SK-N-SH (cell line): ENCODE data around the gene DCLK1. TPM values are rescaled to one million over a fixed set of nuclear protein-coding genes. Genes with fewer than 3 reads are reported as not detected.

ENCODE experiments used
- CTCF ChIA-PET: fragments of 300-600, 350-600 bp; formaldehyde crosslinking; extraction: SDS; loops from one replicate; lab custom pipeline; 2021; lab: Yijun Ruan, JAX
- POLR2A ChIA-PET: fragments of 350-600 bp; sonication (Branson Sonifier 250); formaldehyde crosslinking; extraction: SDS; loops from one replicate; lab custom pipeline; 2020; ENCODE audit warnings: antibody characterized with exemption, inconsistent platforms; lab: Yijun Ruan, JAX
- DNase-seq: peaks from one replicate; pipeline ENCODE4 v3.0.0; 2012
- H2AFZ ChIP-seq: fragments of 200-600 bp; sonication (generic); 2 replicates; pipeline ENCODE4 v1.8.1; 2016; ENCODE audit warnings: antibody characterized with exemption, mild to moderate bottlenecking, low read depth
- H3F3A ChIP-seq: fragments of 200-600 bp; sonication (generic); replicated peaks from 2 replicates; pipeline ENCODE3; 2016; ENCODE audit warnings: antibody characterized with exemption, mild to moderate bottlenecking; ENCODE audit not compliant: insufficient read depth
- H3K27ac ChIP-seq, 2 experiments: fragments of 200-500 bp in 1 of 2; fragments of 200-600 bp in 1 of 2; sonication (Bioruptor generic) in 1 of 2; sonication (generic), shearing (Covaris generic) in 1 of 2; 2 replicates each; pipeline versions ENCODE4 v1.5.1 to v1.6.1; 2014 to 2016; ENCODE audit warnings: low read depth in 2 of 2, inconsistent platforms in 1 of 2, low read length in 1 of 2, mild to moderate bottlenecking in 1 of 2, mixed read lengths in 1 of 2
- H3K27me3 ChIP-seq: fragments of 200-600 bp; sonication (generic), shearing (Covaris generic); 2 replicates; pipeline ENCODE4 v1.6.1; 2016; ENCODE audit warnings: mixed run types; ENCODE audit not compliant: insufficient read depth
- H3K36me3 ChIP-seq, 2 experiments: fragments of 200-500 bp in 1 of 2; fragments of 200-600 bp in 1 of 2; sonication (Bioruptor generic) in 1 of 2; sonication (generic) in 1 of 2; replicated peaks in 1 of 2; 2 replicates each; pipeline versions ENCODE3 to v1.5.1; 2014 to 2016; ENCODE audit warnings: low read length in 1 of 2, mild to moderate bottlenecking in 1 of 2; ENCODE audit not compliant: insufficient read depth in 2 of 2, control insufficient read depth in 1 of 2
- H3K4me1 ChIP-seq, 2 experiments: fragments of 200-500 bp in 1 of 2; fragments of 200-600 bp in 1 of 2; sonication (Bioruptor generic) in 1 of 2; sonication (generic), shearing (Covaris generic) in 1 of 2; 2 replicates each; pipeline versions ENCODE4 v1.5.1 to v1.6.1; 2014 to 2016; ENCODE audit warnings: low read depth in 1 of 2, low read length in 1 of 2, mixed run types in 1 of 2; ENCODE audit not compliant: insufficient read depth in 2 of 2, control insufficient read depth in 1 of 2
- H3K4me2 ChIP-seq: fragments of 200-600 bp; sonication (generic), shearing (Covaris generic); 2 replicates; pipeline ENCODE4 v1.6.1; 2017; ENCODE audit warnings: mixed run types
- H3K4me3 ChIP-seq, 2 experiments: fragments of 200-500 bp in 1 of 2; fragments of 200-600 bp in 1 of 2; sonication (Bioruptor generic) in 1 of 2; sonication (generic), shearing (Covaris generic) in 1 of 2; 2 replicates each; pipeline versions ENCODE4 v1.5.1 to v1.8.1; 2014 to 2016; ENCODE audit warnings: low read depth in 2 of 2, inconsistent platforms in 1 of 2, low read length in 1 of 2, mild to moderate bottlenecking in 1 of 2, mixed read lengths in 1 of 2, moderate library complexity in 1 of 2
- H3K79me2 ChIP-seq: fragments of 200-600 bp; sonication (generic); 2 replicates; pipeline ENCODE4 v1.8.1; 2017; ENCODE audit warnings: mild to moderate bottlenecking; ENCODE audit not compliant: insufficient read depth
- H3K9ac ChIP-seq: fragments of 200-600 bp; sonication (generic); 2 replicates; pipeline ENCODE4 v1.6.1; 2017; ENCODE audit warnings: mixed run types
- H3K9me2 ChIP-seq: fragments of 200-600 bp; sonication (generic); 2 replicates; pipeline ENCODE4 v1.6.1; 2017; ENCODE audit warnings: mixed run types
- H3K9me3 ChIP-seq: fragments of 200-600 bp; sonication (generic); 2 replicates; pipeline ENCODE4 v1.6.1; 2017; ENCODE audit warnings: mixed run types, mild to moderate bottlenecking, moderate library complexity
- H4K20me1 ChIP-seq: fragments of 200-600 bp; sonication (generic); 2 replicates; pipeline ENCODE4 v1.6.1; 2017; ENCODE audit warnings: mild to moderate bottlenecking, mixed run types; ENCODE audit not compliant: insufficient read depth
- CHD2 ChIP-seq: fragments of 150-350 bp; IDR thresholded peaks from 2 replicates; pipeline ENCODE4 v1.6.1; 2018; ENCODE audit warnings: low read length; ENCODE audit not compliant: partially characterized antibody
- ELF1 ChIP-seq: IDR thresholded peaks from 2 replicates; pipeline ENCODE4 v1.4.0; 2012
- EP300 ChIP-seq, 2 experiments: IDR thresholded peaks; 2 replicates each; pipeline versions ENCODE4 v1.4.0 to v1.6.1; 2012; ENCODE audit warnings: borderline replicate concordance in 1 of 2, low read depth in 1 of 2, low read length in 1 of 2
- EZH2phosphoT487 ChIP-seq: fragments of 200-600 bp; sonication (generic); IDR thresholded peaks from 2 replicates; pipeline ENCODE4 v1.6.1; 2017; ENCODE audit warnings: low read depth, mixed run types, mild to moderate bottlenecking, antibody characterized with exemption, moderate library complexity, borderline replicate concordance
- FOSL2 ChIP-seq: IDR thresholded peaks from 2 replicates; pipeline ENCODE4 v1.4.0; 2012; ENCODE audit warnings: low read depth, mild to moderate bottlenecking, moderate library complexity, borderline replicate concordance
- FOXJ3 ChIP-seq: sonication (generic); formaldehyde crosslinking; IDR thresholded peaks from 2 replicates; pipeline ENCODE4 v1.5.1; 2020; ENCODE audit warnings: mild to moderate bottlenecking, missing genetic modification reagents
- FOXM1 ChIP-seq: IDR thresholded peaks from 2 replicates; pipeline ENCODE4 v1.4.0; 2012; ENCODE audit warnings: low read depth, mild to moderate bottlenecking
- GATA2 ChIP-seq: sonication (generic); formaldehyde crosslinking; IDR thresholded peaks from 2 replicates; pipeline ENCODE4 v1.5.0; 2020; ENCODE audit warnings: mild to moderate bottlenecking, missing genetic modification reagents
- NFIC ChIP-seq: IDR thresholded peaks from 2 replicates; pipeline ENCODE4 v1.4.0; 2012; ENCODE audit warnings: borderline replicate concordance
- POLR2AphosphoS5 ChIP-seq: IDR thresholded peaks from 2 replicates; pipeline ENCODE4 v1.6.1; 2012; ENCODE audit warnings: low read depth, low read length
- RAD21 ChIP-seq: IDR thresholded peaks from 2 replicates; pipeline ENCODE4 v1.6.1; 2012; ENCODE audit warnings: mild to moderate bottlenecking, low read length
- RFX5 ChIP-seq: IDR thresholded peaks from 2 replicates; pipeline ENCODE4 v1.6.1; 2012; ENCODE audit warnings: mild to moderate bottlenecking, improper control_type of control experiment, low read length
- SMC3 ChIP-seq: IDR thresholded peaks from 2 replicates; pipeline ENCODE4 v1.6.1; 2012; ENCODE audit warnings: low read depth, low read length, improper control_type of control experiment
- TAF1 ChIP-seq: IDR thresholded peaks from 2 replicates; pipeline ENCODE4 v1.6.1; 2012; ENCODE audit warnings: low read depth, mild to moderate bottlenecking, low read length, moderate library complexity, borderline replicate concordance
- WGBS: methylation state at CpG from one replicate; pipeline ENCODE4 v1.1.6; 2017; ENCODE audit warnings: low lambda C conversion rate; 5-methylcytosine and 5-hydroxymethylcytosine counted together
- polyA plus RNA-seq, 3 experiments: library from polyadenylated mRNA; depleted of rRNA; stranded (reverse); fragments of >200 nt; gene quantifications; 2 replicates each; pipeline ENCODE4 v1.2.3, GENCODE V29; 2012
- TF ChIP-seq, protein P1 (sequence below): IDR thresholded peaks from 2 replicates; pipeline ENCODE4 v1.6.1; 2012; ENCODE audit warnings: mild to moderate bottlenecking, low read depth, low read length, moderate library complexity
- TF ChIP-seq, protein P2 (sequence below): fragments of 150-350 bp; IDR thresholded peaks from 2 replicates; pipeline ENCODE4 v1.6.1; 2016; ENCODE audit warnings: mild to moderate bottlenecking, low read depth, low read length
- TF ChIP-seq, protein P3 (sequence below): IDR thresholded peaks from 2 replicates; pipeline ENCODE4 v1.4.0; 2012; ENCODE audit warnings: low read depth, borderline replicate concordance

The DCLK1 gene
- polyA plus RNA-seq, 1 of the 3 experiments (the other 2 are of a cell fraction), result 1.1 TPM

DNA sequence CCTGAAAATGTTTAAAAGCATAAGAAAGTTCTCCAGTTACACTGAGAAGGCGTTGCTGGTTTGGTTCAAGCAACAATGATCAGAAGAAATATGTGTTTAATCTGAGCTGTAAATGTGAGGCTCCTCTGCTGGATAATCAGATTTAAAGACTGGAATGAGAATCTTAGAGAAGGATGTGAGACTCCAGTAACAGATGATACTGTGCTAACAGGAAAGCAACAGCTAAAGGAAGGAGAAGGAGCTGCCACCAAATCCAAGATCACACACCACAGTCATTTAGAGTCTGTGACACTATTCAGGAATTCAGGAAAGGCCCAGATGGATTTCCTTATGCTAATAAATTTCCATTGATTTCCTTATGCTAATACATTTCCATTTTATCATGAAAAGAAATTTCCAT, 16.9 kb downstream of the DCLK1 start (continued):
- TF ChIP-seq, protein P1, sequence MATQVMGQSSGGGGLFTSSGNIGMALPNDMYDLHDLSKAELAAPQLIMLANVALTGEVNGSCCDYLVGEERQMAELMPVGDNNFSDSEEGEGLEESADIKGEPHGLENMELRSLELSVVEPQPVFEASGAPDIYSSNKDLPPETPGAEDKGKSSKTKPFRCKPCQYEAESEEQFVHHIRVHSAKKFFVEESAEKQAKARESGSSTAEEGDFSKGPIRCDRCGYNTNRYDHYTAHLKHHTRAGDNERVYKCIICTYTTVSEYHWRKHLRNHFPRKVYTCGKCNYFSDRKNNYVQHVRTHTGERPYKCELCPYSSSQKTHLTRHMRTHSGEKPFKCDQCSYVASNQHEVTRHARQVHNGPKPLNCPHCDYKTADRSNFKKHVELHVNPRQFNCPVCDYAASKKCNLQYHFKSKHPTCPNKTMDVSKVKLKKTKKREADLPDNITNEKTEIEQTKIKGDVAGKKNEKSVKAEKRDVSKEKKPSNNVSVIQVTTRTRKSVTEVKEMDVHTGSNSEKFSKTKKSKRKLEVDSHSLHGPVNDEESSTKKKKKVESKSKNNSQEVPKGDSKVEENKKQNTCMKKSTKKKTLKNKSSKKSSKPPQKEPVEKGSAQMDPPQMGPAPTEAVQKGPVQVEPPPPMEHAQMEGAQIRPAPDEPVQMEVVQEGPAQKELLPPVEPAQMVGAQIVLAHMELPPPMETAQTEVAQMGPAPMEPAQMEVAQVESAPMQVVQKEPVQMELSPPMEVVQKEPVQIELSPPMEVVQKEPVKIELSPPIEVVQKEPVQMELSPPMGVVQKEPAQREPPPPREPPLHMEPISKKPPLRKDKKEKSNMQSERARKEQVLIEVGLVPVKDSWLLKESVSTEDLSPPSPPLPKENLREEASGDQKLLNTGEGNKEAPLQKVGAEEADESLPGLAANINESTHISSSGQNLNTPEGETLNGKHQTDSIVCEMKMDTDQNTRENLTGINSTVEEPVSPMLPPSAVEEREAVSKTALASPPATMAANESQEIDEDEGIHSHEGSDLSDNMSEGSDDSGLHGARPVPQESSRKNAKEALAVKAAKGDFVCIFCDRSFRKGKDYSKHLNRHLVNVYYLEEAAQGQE, result no peak
- TF ChIP-seq ELF1, result no peak

DNA sequence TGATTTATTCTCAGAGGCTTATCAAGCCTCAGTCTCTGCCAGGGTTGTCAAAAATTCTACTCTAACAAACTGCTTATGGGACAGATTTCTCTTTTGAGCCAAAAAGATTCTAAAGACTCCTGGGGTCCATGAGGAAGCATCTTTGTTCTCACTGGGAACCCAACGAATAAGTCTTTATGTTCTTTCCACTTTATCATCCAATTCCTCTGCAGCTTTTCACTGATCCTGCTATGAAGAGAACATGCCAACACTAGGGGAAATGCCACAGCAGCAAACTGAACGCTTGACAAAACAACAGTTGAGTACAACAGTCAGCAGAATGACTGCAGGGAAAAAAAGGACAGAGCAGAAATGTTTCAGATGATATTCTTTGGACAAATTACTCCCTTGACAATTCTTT, 22.2 kb downstream of the DCLK1 start:
- Histone ChIP-seq H3K4me1 (peaks cover 0 to 5% of the 10 kb centered on the region in 2 experiments; a peak in 2 of 4 replicates), H3K27me3 (no peaks in the 10 kb centered on the region), H3K4me2 (no peak overlapping the region), H3K9me2 (no peaks in the 10 kb centered on the region; the same call in 1 of the 2 replicates), H3K9ac (no peak overlapping the region), H3K36me3 (peaks cover 0 to 20% of the 10 kb centered on the region in 2 experiments), H3K4me3 (no peak overlapping the region), H3K9me3 (no peaks in the 10 kb centered on the region), H3K79me2 (no peaks in the 10 kb centered on the region), H2AFZ (no peak overlapping the region), H3K27ac (no peak overlapping the region), H4K20me1 (no peaks in the 10 kb centered on the region), H3F3A (peaks cover 8% of the 10 kb centered on the region)
- no peak for DNase-seq
- ChIA-PET CTCF (no interaction called here), POLR2A (no interaction called here)
- 69% methylated on average over 2 of the region's 2 CpGs for WGBS
- TF ChIP-seq NFIC (no peak), RFX5 (no peak), GATA2 (CRISPR knock-in tag) (no peak), EZH2phosphoT487 (no peak), POLR2AphosphoS5 (no peak), FOXM1 (no peak), CHD2 (no peak), TAF1 (no peak), RAD21 (no peak), SMC3 (no peak), FOSL2 (no peak), EP300 (IDR thresholded peaks at IDR 0.05; ENCODE audit: borderline replicate concordance in 1 of 2, low read depth in 1 of 2, low read length in 1 of 2) (no peak), FOXJ3 (CRISPR knock-in tag) (no peak)
- TF ChIP-seq, protein P2, sequence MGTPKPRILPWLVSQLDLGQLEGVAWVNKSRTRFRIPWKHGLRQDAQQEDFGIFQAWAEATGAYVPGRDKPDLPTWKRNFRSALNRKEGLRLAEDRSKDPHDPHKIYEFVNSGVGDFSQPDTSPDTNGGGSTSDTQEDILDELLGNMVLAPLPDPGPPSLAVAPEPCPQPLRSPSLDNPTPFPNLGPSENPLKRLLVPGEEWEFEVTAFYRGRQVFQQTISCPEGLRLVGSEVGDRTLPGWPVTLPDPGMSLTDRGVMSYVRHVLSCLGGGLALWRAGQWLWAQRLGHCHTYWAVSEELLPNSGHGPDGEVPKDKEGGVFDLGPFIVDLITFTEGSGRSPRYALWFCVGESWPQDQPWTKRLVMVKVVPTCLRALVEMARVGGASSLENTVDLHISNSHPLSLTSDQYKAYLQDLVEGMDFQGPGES, result no peak
- TF ChIP-seq, protein P3, sequence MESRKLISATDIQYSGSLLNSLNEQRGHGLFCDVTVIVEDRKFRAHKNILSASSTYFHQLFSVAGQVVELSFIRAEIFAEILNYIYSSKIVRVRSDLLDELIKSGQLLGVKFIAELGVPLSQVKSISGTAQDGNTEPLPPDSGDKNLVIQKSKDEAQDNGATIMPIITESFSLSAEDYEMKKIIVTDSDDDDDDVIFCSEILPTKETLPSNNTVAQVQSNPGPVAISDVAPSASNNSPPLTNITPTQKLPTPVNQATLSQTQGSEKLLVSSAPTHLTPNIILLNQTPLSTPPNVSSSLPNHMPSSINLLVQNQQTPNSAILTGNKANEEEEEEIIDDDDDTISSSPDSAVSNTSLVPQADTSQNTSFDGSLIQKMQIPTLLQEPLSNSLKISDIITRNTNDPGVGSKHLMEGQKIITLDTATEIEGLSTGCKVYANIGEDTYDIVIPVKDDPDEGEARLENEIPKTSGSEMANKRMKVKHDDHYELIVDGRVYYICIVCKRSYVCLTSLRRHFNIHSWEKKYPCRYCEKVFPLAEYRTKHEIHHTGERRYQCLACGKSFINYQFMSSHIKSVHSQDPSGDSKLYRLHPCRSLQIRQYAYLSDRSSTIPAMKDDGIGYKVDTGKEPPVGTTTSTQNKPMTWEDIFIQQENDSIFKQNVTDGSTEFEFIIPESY, result no peak
